GM21619 (cell line): ENCODE results near the gene ANKAR.
"Not testable (repeated sequence)": the region's sequence is repeated elsewhere in the genome, so short reads cannot be mapped to it uniquely, and the experiment has no call there.

Experiments used
- ATAC-seq: cut with Tn5 transposase; IDR thresholded peaks from one replicate; pipeline ENCODE4 v1.9.1; 2021; ENCODE audit not compliant: unreplicated experiment

ANKAR gene

GRCh38 chr2:189709501-189710221, 35.2 kb downstream of the ANKAR start:
- ATAC-seq = no peak

GRCh38 chr2:189717593-189717992, 43.1 kb downstream of the ANKAR start:
- not testable (repeated sequence) for ATAC-seq

GRCh38 chr2:189719571-189719970, 45.1 kb downstream of the ANKAR start:
- ATAC-seq = no peak

GRCh38 chr2:189723192-189723591, 48.7 kb downstream of the ANKAR start:
- ATAC-seq = no peak
